ENCODE measurements around the gene COA3. TPM values are rescaled to one million over a fixed set of nuclear protein-coding genes. Genes with fewer than 3 reads are reported as not detected.
A peak's percentile ranks its signal among the peaks of the same experiment; 100 is the strongest.

Gene COA3
- total RNA-seq, 4 donors from 2014 or later, result 68.5 to 156 (median 139) TPM

- Histone ChIP-seq H3K9me3 (no peaks in the 10 kb centered on the region), H3K27me3 (no peaks in the 10 kb centered on the region), H3K4me3 (no peak overlapping the region), H3K4me1 (peaks cover 0 to 17% (median 9%) of the 10 kb centered on the region in 4 donors), H3K36me3 (peaks cover 0 to 62% (median 0%) of the 10 kb centered on the region in 3 donors), H3K27ac (no peak overlapping the region)
- no peak for DNase-seq
- TF ChIP-seq, protein P1, sequence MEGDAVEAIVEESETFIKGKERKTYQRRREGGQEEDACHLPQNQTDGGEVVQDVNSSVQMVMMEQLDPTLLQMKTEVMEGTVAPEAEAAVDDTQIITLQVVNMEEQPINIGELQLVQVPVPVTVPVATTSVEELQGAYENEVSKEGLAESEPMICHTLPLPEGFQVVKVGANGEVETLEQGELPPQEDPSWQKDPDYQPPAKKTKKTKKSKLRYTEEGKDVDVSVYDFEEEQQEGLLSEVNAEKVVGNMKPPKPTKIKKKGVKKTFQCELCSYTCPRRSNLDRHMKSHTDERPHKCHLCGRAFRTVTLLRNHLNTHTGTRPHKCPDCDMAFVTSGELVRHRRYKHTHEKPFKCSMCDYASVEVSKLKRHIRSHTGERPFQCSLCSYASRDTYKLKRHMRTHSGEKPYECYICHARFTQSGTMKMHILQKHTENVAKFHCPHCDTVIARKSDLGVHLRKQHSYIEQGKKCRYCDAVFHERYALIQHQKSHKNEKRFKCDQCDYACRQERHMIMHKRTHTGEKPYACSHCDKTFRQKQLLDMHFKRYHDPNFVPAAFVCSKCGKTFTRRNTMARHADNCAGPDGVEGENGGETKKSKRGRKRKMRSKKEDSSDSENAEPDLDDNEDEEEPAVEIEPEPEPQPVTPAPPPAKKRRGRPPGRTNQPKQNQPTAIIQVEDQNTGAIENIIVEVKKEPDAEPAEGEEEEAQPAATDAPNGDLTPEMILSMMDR (IDR thresholded peaks at IDR 0.05), result no peak
- TF ChIP-seq POLR2A (IDR thresholded peaks at IDR 0.05), result no peak
Observed at GRCh38 chr17:42821176-42821575, 22.7 kb upstream of the COA3 start.

DNA sequence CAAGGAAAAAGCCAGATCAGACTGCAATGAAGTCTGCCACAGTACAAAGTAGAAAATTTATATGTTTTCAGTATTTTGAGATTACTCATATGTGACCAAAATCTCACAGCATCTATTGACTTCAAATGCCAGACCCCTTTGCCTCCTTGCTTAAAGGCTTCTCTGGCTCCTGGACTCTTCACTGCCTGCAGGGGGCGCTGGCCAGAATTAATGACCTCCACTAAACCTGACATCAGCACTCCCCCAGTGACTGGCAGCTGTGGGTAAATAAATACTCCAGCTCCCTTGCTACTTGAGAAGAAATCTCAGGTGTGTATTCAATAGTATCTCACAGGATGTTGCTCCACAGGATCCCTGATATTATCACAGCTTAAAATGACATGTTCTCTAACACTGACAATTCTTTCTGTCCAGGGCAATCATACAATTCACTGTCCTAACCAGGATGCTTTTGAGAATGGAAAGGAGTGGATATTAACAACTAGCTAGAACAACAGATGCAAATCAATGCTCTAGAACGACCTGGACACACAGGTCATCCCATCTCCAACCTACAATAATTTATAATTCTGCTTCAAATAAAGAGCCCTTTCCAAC is 21.5 kb upstream of the COA3 start:
- no peak for TF ChIP-seq POLR2A (IDR thresholded peaks at IDR 0.05)
- TF ChIP-seq, protein P1 (IDR thresholded peaks at IDR 0.05), result peak; percentile 4 to 64 (median 52)
- H3K27me3 ChIP-seq, result no peaks in the 10 kb centered on the region
- peaks cover 0 to 73% (median 0%) of the 10 kb centered on the region in 3 donors for H3K36me3 ChIP-seq
- no peak overlapping the region for H3K4me3 ChIP-seq
- peaks cover 0 to 17% (median 9%) of the 10 kb centered on the region in 4 donors for H3K4me1 ChIP-seq
- H3K9me3 ChIP-seq, result no peaks in the 10 kb centered on the region
- no peak overlapping the region for H3K27ac ChIP-seq
- DNase-seq, result peak; percentile 46 to 80 (median 72)

DNA sequence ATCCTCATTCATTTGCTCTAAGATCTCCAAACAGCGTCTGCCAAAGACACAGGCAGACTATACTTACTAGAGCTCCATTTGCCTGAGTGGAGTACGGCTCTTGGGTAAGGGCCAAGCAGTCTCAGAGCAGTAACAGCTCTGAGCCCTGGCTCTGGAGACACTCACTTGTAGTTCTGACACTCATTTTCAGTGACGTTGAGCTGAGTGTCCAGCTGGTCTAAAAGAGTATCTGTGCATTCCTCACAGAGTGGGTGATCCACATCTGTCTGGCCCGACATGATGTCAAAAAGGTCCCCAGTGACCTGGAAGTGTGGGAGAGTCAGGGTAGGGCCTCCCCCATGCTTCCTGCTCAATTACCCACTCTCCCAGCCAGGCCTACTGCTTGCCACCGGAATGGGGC is 19.9 kb upstream of the COA3 start:
- peaks cover 0 to 15% (median 5%) of the 10 kb centered on the region in 4 donors for H3K4me1 ChIP-seq
- H3K27me3 ChIP-seq, result no peaks in the 10 kb centered on the region
- no peak overlapping the region for H3K27ac ChIP-seq
- H3K36me3 ChIP-seq, result peaks cover 0 to 90% (median 0%) of the 10 kb centered on the region in 3 donors
- TF ChIP-seq, protein P1 (IDR thresholded peaks at IDR 0.05), result no peak
- no peak for TF ChIP-seq POLR2A (IDR thresholded peaks at IDR 0.05)
- no peak overlapping the region for H3K4me3 ChIP-seq
- H3K9me3 ChIP-seq, result no peaks in the 10 kb centered on the region
- DNase-seq, result no peak

- Histone ChIP-seq H3K36me3 (peaks cover 0 to 95% (median 0%) of the 10 kb centered on the region in 3 donors), H3K9me3 (no peaks in the 10 kb centered on the region), H3K4me1 (peaks cover 0 to 10% (median 2%) of the 10 kb centered on the region in 4 donors), H3K27ac (no peak overlapping the region), H3K27me3 (no peaks in the 10 kb centered on the region), H3K4me3 (no peak overlapping the region)
- DNase-seq, result no peak
- TF ChIP-seq, protein P1 (IDR thresholded peaks at IDR 0.05), result no peak
- no peak for TF ChIP-seq POLR2A (IDR thresholded peaks at IDR 0.05)
Observed at GRCh38 chr17:42817866-42818265, 19.4 kb upstream of the COA3 start.

GRCh38 chr17:42814633-42815399 is 16.3 kb upstream of the COA3 start:
- TF ChIP-seq POLR2A (IDR thresholded peaks at IDR 0.05), result no peak
- TF ChIP-seq, protein P1 (IDR thresholded peaks at IDR 0.05), result no peak
- Histone ChIP-seq H3K27me3 (no peaks in the 10 kb centered on the region), H3K4me3 (no peak overlapping the region), H3K27ac (peak overlapping the region in 2 of 4 donors; percentile 25 to 45), H3K4me1 (no peaks in the 10 kb centered on the region), H3K36me3 (peaks cover 0 to 96% (median 0%) of the 10 kb centered on the region in 3 donors), H3K9me3 (no peaks in the 10 kb centered on the region)
- DNase-seq, result no peak

All from Peyer's patch (tissue), 4 donors.